NCI-H526 (cell line): Measurements from ENCODE around the gene TRMT5.
A peak's percentile ranks its signal among the peaks of the same experiment; 100 is the strongest.

Experiments
- DNase-seq, 2 experiments: peaks; one replicate each; lab custom pipeline; 2025; lab: John Stamatoyannopoulos, UW

The TRMT5 gene

DNA sequence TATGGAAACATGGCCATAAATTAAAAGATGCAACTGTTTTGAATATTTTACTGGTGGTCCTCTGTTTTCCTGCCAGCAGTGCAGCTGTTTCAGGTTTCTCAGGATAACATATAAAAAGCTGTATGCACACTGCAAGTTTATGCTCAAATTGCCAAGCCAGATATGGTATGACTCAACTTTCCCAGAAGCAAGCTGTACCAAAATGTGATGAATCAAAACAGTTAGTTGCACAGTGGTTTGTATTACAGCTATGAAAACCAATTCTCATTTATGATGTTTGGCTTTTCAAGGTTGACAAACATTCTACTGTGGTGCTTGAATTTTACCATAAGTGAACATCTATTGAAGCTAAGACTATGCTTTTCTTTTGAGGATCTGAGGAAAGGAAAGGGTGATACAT is 15.5 kb downstream of the TRMT5 start:
- peak in 1 of 2 experiments; percentile 22 for DNase-seq

DNA sequence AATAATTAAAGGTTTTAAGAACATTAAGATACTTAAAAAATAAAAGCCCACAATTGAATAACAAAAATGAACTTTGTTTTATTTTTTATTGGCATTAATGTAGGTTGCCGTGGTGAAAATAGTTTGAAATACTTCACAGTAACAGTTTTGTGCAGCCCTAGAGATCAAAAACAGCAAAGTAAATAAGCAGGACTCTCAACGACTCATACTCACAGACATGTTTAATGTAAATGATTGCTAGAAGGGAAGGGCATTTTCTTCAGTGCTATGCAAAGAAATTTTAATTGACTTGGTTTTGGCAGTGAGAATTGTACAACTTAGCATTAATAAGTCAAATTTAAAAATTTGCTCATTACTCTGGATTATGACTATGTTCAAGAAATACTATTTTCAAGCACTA is 16.0 kb downstream of the TRMT5 start:
- peak; percentile 48 to 70 for DNase-seq

DNA sequence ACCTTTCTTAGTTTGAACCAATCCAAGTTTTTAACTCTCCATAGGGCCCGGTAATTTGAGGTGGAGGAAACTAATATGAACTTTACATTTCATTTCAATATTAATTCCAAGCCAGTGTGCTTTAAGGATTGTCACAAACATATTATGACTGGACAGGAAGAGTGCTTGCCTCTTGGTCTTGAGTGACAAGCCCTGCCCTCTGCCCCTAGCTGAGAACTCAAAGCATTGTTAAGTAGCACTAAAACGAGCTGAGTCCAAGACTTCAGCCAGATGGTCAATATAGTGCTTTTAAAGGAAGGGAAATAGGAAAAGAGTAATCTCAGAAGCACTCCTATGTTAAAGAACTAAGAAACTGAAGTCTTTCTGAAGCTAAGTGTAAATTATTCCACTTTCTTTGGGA is 17.1 kb downstream of the TRMT5 start:
- DNase-seq = no peak

DNA sequence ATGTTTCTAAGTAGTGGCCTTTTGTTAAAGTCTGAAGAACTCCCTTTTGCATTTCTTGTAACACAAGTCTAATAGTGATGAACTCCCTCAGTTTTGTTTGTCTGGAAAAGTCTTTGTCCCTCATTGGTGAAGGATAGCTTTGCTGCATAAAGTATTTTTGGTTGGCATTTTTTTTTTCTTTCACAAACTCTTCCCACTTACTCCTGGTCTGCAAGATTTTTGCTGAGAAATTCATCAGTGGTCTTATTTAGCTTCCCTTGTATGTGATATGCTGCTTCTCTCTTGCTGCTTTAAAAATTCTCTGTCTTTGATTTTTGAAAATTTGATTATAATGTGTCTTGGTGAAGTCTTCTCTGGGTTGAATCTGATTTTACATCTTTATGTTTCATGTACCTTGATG is 22.7 kb downstream of the TRMT5 start:
- no peak for DNase-seq

DNA sequence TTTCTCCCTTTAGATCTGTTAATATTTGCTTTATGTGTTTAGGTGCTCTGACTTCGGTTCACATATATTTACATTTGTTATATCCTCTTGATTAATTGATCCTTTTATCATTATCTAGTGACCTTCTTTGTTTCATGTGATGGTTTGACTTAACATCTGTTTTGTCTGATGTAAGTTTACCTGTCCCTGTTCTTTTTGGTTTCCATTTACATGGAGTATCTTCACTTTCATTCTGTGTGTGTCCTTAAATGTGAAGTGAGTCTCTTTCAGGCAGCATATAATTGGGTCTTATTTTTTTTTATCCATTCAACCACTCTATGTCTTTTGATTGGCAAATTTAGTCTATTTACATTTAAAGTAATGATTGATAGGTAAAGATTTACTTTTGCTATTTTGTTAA is 24.2 kb downstream of the TRMT5 start:
- no peak for DNase-seq

DNA sequence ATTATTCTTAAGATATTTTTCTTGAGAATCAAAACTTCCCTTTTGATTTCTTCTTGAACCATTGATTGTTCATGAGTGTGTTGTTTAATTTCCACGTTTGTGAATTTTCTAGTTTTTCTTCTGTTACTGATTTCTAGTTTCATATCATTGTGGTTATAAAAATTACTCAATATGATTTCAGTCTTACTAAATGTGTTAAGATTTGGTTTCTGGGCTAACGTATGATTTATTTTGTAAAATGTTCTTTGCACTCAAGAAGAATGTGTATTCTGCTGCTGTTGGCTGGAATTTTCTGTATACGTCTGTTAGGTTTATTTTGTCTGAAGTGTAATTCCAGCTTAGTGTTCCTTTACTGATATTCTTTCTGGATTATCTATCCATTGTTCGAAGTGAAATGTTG is 24.7 kb downstream of the TRMT5 start:
- DNase-seq = no peak

DNA sequence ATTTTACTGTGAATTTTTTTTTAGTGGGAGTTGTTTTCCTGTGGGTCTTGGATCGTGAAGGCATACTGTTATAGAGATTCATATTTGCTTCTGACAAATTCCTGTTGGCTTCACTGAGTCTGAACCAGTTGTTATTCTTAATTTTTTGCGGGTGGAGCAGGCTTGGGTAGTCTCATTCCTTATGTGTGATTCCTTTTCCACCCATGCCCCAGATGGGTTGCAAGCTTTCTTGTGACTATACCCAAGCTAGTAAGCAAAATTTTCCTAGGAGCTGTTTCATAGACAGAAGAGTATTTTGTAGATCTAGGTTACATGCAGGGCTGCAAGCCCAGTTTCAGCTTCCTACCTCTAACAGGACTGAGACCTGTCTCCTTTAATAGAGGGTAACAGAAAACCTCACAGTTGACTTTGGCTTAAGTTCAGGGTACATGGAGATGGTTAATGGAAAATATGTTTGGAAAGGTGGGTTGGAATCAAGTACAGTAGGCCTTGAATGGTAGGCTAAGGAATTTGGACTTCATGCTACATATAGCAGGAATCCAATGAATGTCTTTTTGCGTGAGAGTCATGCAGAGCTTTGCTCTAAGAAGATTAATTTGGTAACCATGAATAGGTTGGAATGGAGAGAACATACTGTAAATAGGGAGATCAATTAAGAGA is 29.0 kb downstream of the TRMT5 start:
- DNase-seq = no peak

DNA sequence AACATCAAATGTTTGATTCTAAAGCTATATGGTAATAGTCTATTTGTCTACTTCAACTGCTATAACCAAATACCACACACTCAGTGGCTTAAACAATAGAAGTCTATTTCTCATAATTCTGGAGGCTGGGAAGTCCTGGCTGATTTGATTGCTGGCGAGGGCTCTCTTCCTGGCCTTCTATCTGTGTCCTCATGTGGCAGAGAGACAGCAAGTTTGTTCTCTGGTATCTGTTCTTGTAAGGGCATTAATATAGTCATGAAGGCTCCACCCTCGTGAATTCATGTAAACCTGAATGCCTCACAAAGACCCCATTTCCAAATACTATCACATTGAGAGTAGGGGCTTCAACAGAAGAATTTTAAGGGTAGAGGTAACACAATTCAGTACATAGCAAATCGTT is 34.1 kb downstream of the TRMT5 start:
- DNase-seq = peak; percentile 62 to 65

DNA sequence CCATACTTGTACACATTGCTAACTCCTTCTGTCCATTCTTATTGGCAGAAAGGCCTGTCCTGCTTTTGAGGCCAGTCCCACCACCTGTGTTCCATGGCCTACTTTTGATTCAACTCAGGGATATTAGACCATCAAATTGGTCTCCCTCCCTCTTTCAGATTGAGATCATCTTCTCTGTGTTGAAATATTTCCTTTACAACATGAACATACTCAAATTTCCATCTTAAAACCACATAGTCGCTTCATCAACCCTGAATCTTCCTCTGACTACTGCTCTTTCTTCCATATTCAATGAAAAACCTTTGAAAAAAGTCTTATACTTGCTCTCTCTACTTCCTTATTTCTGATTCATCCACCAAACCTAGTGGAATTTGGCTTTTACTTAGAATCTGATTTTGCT is 34.9 kb downstream of the TRMT5 start:
- DNase-seq = no peak

DNA sequence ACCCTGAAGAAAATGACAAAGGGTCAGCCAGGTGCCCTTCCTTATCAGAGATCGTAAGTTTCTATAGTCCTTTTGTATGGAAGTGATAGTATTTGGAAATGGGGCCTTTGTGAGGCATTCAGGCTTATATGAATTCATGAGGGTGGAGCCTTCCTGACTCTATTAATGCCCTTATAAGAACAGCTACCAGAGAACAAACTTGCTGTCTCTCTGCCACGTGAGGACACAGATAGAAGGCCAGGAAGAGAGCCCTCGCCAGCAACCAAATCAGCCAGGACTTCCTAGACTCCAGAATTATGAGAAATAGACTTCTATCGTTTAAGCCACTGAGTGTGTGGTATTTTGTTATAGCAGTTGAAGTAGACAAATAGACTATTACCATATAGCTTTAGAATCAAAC is 36.7 kb downstream of the TRMT5 start:
- DNase-seq = peak; percentile 53 to 61

DNA sequence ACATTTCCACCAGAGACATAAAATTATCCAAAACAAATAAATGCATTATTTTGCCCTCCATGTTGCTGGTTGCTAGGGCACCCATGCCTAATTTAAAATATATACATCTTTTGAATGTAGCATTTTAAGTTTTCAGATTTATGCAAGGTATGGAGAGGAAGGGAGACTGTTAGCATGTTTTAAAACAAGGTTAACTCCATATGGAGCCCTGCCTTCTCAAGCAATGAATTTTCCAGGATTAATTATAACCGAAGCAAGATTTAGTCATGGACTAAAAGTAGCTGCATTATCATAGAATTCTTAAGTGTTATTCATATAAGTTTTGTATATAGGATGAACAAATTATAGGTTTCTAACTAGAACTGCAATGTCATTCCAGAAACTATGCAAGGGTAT is 37.2 kb downstream of the TRMT5 start:
- DNase-seq = peak in 1 of 2 experiments; percentile 43

DNA sequence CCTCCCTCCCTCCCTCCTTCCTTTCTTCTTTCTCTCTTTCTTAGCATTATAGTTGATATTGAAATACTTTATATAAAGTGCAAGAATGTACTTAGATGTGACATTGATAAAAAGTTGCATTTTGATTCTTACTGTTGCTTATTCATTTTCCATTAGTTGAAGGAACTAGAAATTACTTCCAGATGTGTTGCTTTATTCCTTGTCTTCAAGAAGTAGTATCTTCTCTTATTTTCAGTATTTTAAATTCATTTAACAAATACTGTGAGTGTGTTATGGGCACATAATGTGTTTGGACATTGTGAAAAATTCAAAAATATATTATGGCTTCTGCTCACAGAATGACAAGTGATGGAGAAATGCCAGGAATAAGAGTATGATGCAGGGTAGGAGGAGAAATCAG is 45.6 kb downstream of the TRMT5 start:
- no peak for DNase-seq

DNA sequence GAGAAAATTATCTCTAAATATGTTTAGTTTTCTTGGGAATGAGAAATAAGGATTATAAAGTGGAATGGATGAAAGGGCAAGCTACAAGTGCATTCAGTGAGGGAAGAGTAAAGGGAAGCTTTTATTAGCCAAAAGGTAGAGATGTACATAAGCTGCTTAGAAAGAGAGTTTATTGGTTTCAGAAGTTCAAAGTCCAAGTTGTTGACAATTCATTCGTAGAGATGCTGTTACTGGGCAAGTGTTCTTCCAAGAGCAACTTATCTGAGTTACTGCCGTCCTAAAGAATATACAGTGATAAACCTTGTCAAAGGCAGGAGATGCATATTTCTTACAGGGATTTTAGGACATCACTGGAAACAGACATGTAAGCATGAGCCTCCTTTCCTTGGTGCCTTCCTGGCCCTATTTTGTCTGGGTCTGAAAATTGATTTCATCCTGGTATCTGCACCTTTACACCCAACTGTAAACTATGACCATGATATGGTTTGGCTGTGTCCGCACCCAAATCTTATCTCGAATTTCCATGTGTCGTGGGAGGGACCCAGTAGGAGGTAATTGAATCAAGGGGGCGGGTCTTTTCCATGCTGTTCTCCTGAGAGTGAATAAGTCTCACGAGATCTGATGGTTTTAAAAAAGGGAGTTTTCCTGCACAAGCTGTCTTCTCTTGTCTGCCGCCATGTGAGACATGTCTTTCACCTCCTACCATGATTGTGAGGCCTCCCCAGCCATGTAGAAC is 46.8 kb downstream of the TRMT5 start:
- peak in 1 of 2 experiments; percentile 12 for DNase-seq

DNA sequence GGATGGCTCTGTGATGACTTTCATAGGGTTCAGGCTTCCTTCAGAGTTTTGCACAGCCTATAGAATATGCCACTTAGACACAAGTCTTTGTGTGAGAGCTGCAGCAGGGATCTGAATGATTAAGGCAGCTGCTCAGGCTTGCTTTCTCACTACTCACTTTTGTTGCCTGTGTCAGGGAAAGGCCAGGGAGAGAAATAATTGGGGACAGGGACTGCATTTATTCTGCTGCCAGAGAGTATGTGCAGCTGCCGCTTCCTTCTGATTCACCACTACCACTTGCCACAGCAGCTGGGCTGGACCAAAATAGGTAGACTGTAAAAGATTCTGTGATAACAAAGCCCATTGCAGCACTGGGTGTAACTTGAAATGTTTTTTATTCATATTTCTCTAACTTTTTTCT is 49.7 kb downstream of the TRMT5 start:
- no peak for DNase-seq

DNA sequence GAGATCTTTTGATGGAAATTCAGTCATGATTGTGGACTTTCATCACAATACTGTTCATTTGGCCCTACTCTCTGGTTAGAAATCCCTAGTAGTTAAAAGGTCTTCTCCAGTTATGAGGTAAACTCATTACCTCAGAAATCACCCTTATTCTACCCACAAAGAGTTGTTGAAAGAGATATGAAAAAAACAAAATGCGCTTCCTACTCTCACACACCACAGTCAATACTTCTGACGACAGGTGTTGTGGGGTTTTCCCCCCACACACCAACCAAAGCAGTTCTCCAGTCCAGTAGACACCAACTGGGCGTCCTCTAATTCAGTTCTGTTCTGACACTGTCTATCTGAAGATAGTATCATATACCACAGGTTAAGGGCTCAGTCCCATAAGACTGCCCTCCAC is 54.9 kb downstream of the TRMT5 start:
- DNase-seq = no peak

DNA sequence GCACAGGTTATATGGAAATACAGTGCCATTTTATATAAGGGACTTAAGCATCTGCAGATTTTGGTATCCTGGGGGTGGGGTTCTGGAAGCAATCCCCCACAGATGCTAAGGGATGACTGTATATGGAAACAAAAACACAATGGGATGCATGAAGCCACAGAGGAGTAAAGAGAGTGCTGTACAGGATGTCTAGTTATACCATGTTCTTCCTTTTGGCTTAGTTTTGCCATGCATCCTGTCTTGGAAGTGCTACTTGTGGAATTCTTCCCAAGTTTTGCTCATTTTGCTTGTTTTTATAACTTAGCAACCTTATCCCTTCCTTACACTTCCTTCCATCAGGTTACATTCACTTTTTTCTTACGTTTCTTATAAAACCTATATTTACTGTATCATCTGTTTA is 55.6 kb downstream of the TRMT5 start:
- no peak for DNase-seq

DNA sequence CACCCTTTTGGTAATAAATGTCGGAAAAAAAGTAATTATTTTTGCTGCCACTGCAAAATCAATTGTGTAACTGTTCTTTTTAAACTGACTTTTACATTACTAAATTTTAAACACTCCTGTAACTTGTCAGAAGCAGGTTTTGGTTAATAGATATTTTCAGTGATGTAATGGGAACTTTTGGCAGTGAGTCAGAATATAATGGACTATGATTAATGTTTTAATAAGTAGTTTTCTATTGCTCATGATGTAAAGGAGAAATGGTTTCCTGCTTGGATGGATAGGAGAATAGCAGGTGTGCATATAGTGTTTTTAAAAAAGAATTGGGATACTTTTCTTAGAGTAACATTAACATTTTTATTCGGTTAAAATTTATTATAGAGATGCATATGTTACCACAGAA is 58.8 kb downstream of the TRMT5 start:
- DNase-seq = no peak
